ACC112 (cell line): ENCODE measurements around the gene OCSTAMP.

Experiments used
- H2AFZ ChIP-seq: fragments of 200-600 bp; sonication (generic); one replicate; pipeline ENCODE4 v1.6.0; 2017; ENCODE audit warnings: antibody characterized with exemption, low read length; ENCODE audit not compliant: unreplicated experiment
- H3K27ac ChIP-seq: fragments of 200-600 bp; sonication (generic); 2 replicates; pipeline ENCODE4 v1.5.1; 2014; ENCODE audit warnings: low read depth, mild to moderate bottlenecking, antibody characterized with exemption, low read length, moderate library complexity
- H3K27me3 ChIP-seq: fragments of 200-600 bp; sonication (generic); 2 replicates; pipeline ENCODE4 v1.6.1; 2014; ENCODE audit warnings: mild to moderate bottlenecking, antibody characterized with exemption, low read length, moderate library complexity, mixed read lengths; ENCODE audit not compliant: insufficient read depth
- H3K36me3 ChIP-seq: fragments of 200-600 bp; sonication (generic); 2 replicates; pipeline ENCODE4 v1.6.1; 2016; ENCODE audit warnings: mild to moderate bottlenecking, antibody characterized with exemption, low read length, moderate library complexity, mixed read lengths; ENCODE audit not compliant: insufficient read depth
- H3K4me1 ChIP-seq: fragments of 200-600 bp; sonication (generic); one replicate; pipeline ENCODE4 v1.6.1; 2016; ENCODE audit warnings: low read length, mixed read lengths; ENCODE audit not compliant: insufficient read depth, unreplicated experiment, control insufficient read depth
- H3K4me3 ChIP-seq: fragments of 200-600 bp; sonication (generic); 2 replicates; pipeline ENCODE4 v1.5.1; 2014; ENCODE audit warnings: mild to moderate bottlenecking, low read depth, low read length
- H3K79me2 ChIP-seq: fragments of 200-600 bp; sonication (generic); one replicate; pipeline ENCODE4 v1.6.0; 2016; ENCODE audit warnings: low read length; ENCODE audit not compliant: control insufficient read depth, unreplicated experiment, insufficient read depth

OCSTAMP gene

GRCh38 chr20:46562373-46563169 is 12.1 kb upstream of the OCSTAMP start:
- peak overlapping the region; percentile 78 for H2AFZ ChIP-seq
- H3K36me3 ChIP-seq: no peaks in the 10 kb centered on the region
- no peaks in the 10 kb centered on the region for H3K79me2 ChIP-seq
- H3K4me3 ChIP-seq: peak overlapping the region; percentile 64
- peaks cover 15% of the 10 kb centered on the region for H3K4me1 ChIP-seq
- H3K27me3 ChIP-seq: no peaks in the 10 kb centered on the region
- no peak overlapping the region for H3K27ac ChIP-seq

DNA sequence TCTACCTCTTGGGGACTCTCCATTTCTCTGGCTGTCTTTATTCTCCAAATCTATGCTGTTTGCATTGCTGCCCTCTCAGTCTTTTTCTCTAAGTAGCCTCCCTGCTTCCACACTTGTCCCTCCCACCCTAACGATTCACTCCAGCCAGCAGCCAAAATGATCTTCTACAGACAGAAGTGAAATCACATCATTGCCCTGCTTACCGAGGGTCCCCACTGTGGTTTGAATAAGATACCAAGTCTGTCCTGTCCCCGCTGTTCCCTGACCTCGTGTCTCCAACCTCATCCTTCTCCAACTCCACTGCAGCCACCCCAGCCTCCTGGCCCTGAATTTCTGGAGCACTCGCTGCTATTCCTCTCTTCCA is 11.5 kb upstream of the OCSTAMP start:
- Histone ChIP-seq H3K36me3 (no peaks in the 10 kb centered on the region), H3K4me1 (peaks cover 20% of the 10 kb centered on the region), H3K4me3 (peak overlapping the region; percentile 64), H2AFZ (peak overlapping the region; percentile 1), H3K79me2 (no peaks in the 10 kb centered on the region), H3K27ac (no peak overlapping the region), H3K27me3 (no peaks in the 10 kb centered on the region)

DNA sequence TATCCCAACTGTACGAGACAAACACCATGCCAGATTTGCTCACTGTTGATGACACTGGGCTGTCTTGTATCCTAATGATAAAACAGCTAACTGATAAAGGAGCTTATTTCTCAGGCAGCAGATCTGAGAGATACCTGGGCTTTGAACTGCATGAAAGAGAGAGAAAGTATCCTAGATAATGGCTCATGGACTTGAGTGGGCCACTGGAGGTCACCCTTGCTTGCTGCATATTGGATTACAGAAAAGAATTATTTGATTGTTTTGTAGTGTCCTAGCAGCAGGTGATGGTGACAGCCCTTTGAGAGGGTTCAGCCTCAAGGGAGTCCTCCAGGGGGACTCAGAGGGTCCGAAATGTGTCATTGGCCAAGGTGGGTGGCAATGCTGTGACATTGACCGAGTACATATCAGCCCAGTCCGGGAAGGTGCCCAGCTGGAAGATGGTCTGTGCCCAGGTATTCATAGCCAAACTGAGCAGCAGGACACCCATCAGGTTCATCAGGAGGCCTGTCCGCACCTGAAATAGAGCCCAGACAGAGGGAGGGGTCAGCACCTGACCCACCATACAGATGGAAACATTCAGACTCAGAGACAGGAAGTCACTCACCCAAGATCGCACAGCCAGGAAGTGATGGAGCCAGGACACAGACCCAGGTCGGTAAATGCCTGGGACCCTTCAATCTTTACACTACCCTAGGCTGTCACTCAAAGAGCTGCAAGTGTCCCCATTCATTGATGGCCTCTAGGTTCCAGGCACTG is 9.4 kb upstream of the OCSTAMP start:
- Histone ChIP-seq H3K27ac (no peak overlapping the region), H3K27me3 (no peaks in the 10 kb centered on the region), H3K36me3 (no peaks in the 10 kb centered on the region), H2AFZ (no peak overlapping the region), H3K4me3 (no peak overlapping the region), H3K4me1 (peaks cover 23% of the 10 kb centered on the region), H3K79me2 (no peaks in the 10 kb centered on the region)

DNA sequence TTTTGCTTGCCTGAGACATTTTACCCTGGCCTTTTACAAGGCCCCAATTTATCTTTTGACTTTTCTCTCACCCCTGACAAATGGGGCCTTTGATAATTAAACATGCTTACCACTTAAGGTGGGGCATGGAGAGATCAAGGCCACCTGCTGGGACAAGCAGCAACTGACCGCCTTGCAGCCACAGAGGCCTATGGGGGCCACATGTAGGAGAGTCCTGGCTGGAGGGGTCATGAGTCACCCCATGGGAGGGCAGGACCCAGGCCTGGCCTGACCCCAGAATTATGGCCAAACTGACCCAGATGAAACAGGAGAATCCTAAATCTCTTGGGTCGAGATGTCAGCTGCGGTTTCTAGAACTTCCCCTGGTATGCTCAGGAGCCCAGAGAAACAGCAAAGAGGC is 8.5 kb upstream of the OCSTAMP start:
- no peaks in the 10 kb centered on the region for H3K27me3 ChIP-seq
- no peaks in the 10 kb centered on the region for H3K36me3 ChIP-seq
- H2AFZ ChIP-seq: no peak overlapping the region
- H3K4me3 ChIP-seq: no peak overlapping the region
- H3K27ac ChIP-seq: peak overlapping the region; percentile 10; the same call in 1 of the 2 replicates
- H3K79me2 ChIP-seq: no peaks in the 10 kb centered on the region
- H3K4me1 ChIP-seq: peaks cover 23% of the 10 kb centered on the region

GRCh38 chr20:46558511-46558959 is 8.1 kb upstream of the OCSTAMP start:
- Histone ChIP-seq H3K36me3 (no peaks in the 10 kb centered on the region), H2AFZ (no peak overlapping the region), H3K27me3 (no peaks in the 10 kb centered on the region), H3K4me3 (no peak overlapping the region), H3K4me1 (peaks cover 23% of the 10 kb centered on the region), H3K27ac (peak overlapping the region; percentile 43; the same call in 1 of the 2 replicates), H3K79me2 (no peaks in the 10 kb centered on the region)

DNA sequence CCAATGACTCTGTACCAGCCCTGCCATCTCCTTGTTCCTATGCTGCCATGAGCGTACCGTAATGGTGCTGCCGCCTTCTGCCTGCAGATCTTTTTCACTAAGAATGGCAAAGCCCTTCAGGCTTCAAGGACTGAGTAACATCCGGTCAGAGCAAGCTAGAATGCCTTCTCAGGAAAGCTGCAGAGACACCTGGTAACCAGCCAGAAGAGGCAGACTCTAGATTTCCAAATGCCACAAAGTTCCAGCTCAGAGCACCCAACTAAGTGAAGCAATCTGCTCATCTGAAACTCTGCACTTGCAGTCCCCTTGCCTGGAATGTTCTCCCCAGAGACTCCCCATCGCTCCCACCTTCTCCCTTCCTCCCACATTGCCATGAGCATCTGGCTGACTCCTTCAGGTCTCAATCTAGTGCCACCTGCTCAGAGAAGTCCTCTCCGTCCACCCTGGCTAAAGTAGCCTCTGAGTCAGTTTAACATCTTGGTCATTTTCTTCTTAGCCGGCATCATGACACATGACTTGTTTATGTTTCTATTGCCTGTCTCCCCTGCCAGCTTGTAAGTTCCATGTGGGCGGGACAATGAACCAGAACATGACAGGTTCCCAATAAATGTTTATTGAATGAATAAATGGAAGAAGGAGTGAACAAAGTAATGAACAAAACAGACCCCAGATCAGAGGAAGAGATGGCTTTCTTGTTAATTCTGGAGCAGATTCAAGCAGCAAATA is 6.9 kb upstream of the OCSTAMP start:
- peaks cover 23% of the 10 kb centered on the region for H3K4me1 ChIP-seq
- peak overlapping the region; percentile 43; the same call in 1 of the 2 replicates for H3K27ac ChIP-seq
- H2AFZ ChIP-seq: no peak overlapping the region

GRCh38 chr20:46555370-46555956 is 5.0 kb upstream of the OCSTAMP start:
- Histone ChIP-seq H3K27me3 (no peaks in the 10 kb centered on the region), H3K79me2 (no peaks in the 10 kb centered on the region), H3K36me3 (no peaks in the 10 kb centered on the region), H3K4me3 (no peak overlapping the region), H3K4me1 (peaks cover 23% of the 10 kb centered on the region), H2AFZ (no peak overlapping the region), H3K27ac (no peak overlapping the region)

More for the DNA sequence above, 6.9 kb upstream of the OCSTAMP start:
- no peaks in the 10 kb centered on the region for H3K27me3 ChIP-seq
- H3K79me2 ChIP-seq: no peaks in the 10 kb centered on the region
- no peak overlapping the region for H3K4me3 ChIP-seq
- H3K36me3 ChIP-seq: no peaks in the 10 kb centered on the region

GRCh38 chr20:46554828-46555227 is 4.4 kb upstream of the OCSTAMP start:
- no peak overlapping the region for H2AFZ ChIP-seq
- H3K36me3 ChIP-seq: no peaks in the 10 kb centered on the region
- no peaks in the 10 kb centered on the region for H3K27me3 ChIP-seq
- no peak overlapping the region for H3K4me3 ChIP-seq
- no peak overlapping the region for H3K27ac ChIP-seq
- H3K4me1 ChIP-seq: peaks cover 23% of the 10 kb centered on the region
- H3K79me2 ChIP-seq: no peaks in the 10 kb centered on the region

DNA sequence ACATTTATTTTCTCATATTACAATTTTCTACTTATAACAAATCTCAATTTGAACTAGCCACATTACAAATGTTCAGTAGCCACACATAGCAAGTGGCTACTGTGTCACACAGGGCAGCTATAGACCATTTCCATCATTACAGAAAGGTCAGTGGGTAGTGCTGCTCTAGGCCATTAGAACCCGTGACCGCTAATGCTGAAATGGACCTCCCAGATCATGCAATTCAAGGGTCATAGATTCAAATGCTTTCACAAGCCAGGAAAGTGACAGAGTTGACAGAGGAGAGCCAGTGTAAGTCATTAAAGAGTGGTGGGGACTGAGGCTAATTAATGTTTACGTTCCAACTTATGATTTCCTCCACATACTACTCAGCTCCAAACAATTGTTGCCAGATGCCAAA is 3.5 kb upstream of the OCSTAMP start:
- no peak overlapping the region for H2AFZ ChIP-seq
- no peaks in the 10 kb centered on the region for H3K36me3 ChIP-seq
- no peaks in the 10 kb centered on the region for H3K79me2 ChIP-seq
- H3K27ac ChIP-seq: no peak overlapping the region
- H3K4me3 ChIP-seq: no peak overlapping the region
- H3K4me1 ChIP-seq: peaks cover 20% of the 10 kb centered on the region
- H3K27me3 ChIP-seq: no peaks in the 10 kb centered on the region
